H1 (cell line): ENCODE data around the gene DPEP1. TPM values are rescaled to one million over a fixed set of nuclear protein-coding genes. Genes with fewer than 3 reads are reported as not detected.

Experiments used
- BACH1 ChIP-seq: IDR thresholded peaks from 2 replicates; pipeline ENCODE4 v1.6.1; 2012; ENCODE audit warnings: low read length, improper control_type of control experiment
- HDAC2 ChIP-seq, 2 experiments: fragments of 300-600 bp in 1 of 2; sonication (generic) in 1 of 2; IDR thresholded peaks; 2 replicates each; pipeline ENCODE4 v1.6.1; 2011 to 2012; ENCODE audit warnings: low read depth in 2 of 2, low read length in 2 of 2, mild to moderate bottlenecking in 2 of 2, moderate library complexity in 2 of 2, borderline replicate concordance in 1 of 2, inconsistent platforms in 1 of 2
- KDM4A ChIP-seq: IDR thresholded peaks from one replicate; pipeline ENCODE4 v1.7.1; 2012; ENCODE audit warnings: low read depth, mild to moderate bottlenecking, moderate library complexity, low read length, inconsistent platforms; ENCODE audit not compliant: severe bottlenecking
- RBBP5 ChIP-seq: IDR thresholded peaks from 2 replicates; pipeline ENCODE4 v1.7.1; 2012; ENCODE audit warnings: low read depth, mild to moderate bottlenecking, inconsistent platforms, low read length, moderate library complexity, borderline replicate concordance
- RXRA ChIP-seq: IDR thresholded peaks from 2 replicates; pipeline ENCODE4 v1.6.1; 2011; ENCODE audit warnings: low read depth, mild to moderate bottlenecking, low read length, moderate library complexity; ENCODE audit not compliant: insufficient read depth
- SIN3A ChIP-seq, 2 experiments: IDR thresholded peaks in 1 of 2; conservative IDR thresholded peaks in 1 of 2; 2 replicates each; pipeline ENCODE4 v1.6.1; 2011 to 2012; ENCODE audit warnings: low read length in 2 of 2, improper control_type of control experiment in 1 of 2, low read depth in 1 of 2, mild to moderate bottlenecking in 1 of 2
- SP1 ChIP-seq: IDR thresholded peaks from 2 replicates; pipeline ENCODE4 v1.6.1; 2011; ENCODE audit warnings: low read depth, low read length
- TAF7 ChIP-seq: optimal IDR thresholded peaks from 2 replicates; pipeline ENCODE3; 2011; ENCODE audit warnings: low read depth, mild to moderate bottlenecking, inconsistent platforms, low read length, moderate library complexity, borderline replicate concordance
- polyA plus RNA-seq, 7 experiments: library from polyadenylated mRNA; depleted of rRNA in 3 of 7; stranded (reverse) in 5 of 7; unstranded in 2 of 7; fragments of >200 nt in 5 of 7; fragments of 200-250 nt in 2 of 7; gene quantifications; 1 replicate in 5 of 7; 2 replicates in 1 of 7; 4 replicates in 1 of 7; pipeline versions ENCODE4 v1.2.1 to v1.2.3, GENCODE V29; 2011 to 2013; ENCODE audit warnings: missing spikeins in 2 of 7, mixed read lengths in 2 of 7
- total RNA-seq: library from RNA; stranded (reverse); fragmentation: NEBNext Ultra II Directional; extraction: Animal tissue kit (Norgen Biotek cat#: 25700); gene quantifications from 2 replicates; pipeline ENCODE4 v1.2.1, GENCODE V29; 2021

DPEP1 gene
- total and polyA plus RNA-seq, 2 of the 8 experiments (the other 6 are each of a cell fraction or from before 2014, with no cell fraction given) = 2.8 to 3.1 TPM

DNA sequence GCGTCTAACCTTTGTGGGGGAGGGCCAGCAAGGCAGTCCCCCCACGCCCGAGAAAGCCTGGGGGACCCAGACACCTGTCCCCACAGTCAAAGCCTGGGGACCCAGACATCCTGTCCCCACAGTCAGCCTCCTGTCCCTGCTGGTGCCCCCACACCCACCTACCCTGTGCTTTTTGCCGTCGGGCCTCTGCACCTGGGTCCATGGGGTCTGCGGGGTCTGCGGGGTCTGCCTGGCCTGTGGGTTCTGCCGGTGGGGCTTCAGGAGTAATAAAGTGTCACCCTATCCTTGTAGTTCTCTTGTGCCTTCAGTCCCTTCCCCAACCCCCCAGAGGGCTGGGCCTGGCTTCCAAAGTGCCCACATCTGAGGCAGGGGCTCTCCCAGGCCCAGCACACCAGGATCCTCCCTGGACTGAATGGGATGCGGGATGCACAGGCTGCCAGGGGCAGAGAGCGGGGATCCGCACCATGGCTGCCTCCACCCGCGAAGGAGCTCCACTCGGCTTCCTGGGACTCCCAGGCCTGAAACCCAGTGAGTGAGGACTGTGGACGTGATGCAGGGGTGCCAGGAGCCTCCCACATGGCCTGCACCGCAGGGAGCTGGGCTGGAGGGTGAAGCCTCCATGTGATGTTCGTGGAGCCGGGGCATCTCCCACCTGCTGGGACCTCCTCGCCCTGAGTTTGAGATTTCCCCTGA lies 16.3 kb upstream of the DPEP1 start (continued):
- TF ChIP-seq SP1 (no peak), SIN3A (conservative IDR thresholded peaks at IDR 0.05 in 1 of 2, IDR thresholded peaks at IDR 0.05 in 1 of 2; ENCODE audit: low read depth in 1 of 2, low read length in 2 of 2) (no peak), TAF7 (no peak), HDAC2 (IDR thresholded peaks at IDR 0.05; ENCODE audit: borderline replicate concordance in 1 of 2, low read depth in 2 of 2, low read length in 2 of 2) (no peak), KDM4A (no peak), BACH1 (no peak), RXRA (no peak), RBBP5 (no peak)
- TF ChIP-seq, all 59 proteins: peak for 0
